Endothelial cell (in vitro differentiated cells): ENCODE data around the gene SNX15. TPM values are rescaled to one million over a fixed set of nuclear protein-coding genes. Genes with fewer than 3 reads are reported as not detected.

Experiments used
- DNase-seq: peaks from one replicate; pipeline ENCODE4 v3.0.0; 2021; ENCODE audit warnings: low spot score
- H3K27ac Mint-ChIP-seq: one replicate; pipeline ENCODE4 v1.8.0; 2021; ENCODE audit warnings: mixed read lengths, inconsistent platforms; ENCODE audit not compliant: unreplicated experiment
- H3K27me3 Mint-ChIP-seq: one replicate; pipeline ENCODE4 v1.8.0; 2021; ENCODE audit warnings: mild to moderate bottlenecking, moderate library complexity, mixed read lengths, inconsistent platforms; ENCODE audit not compliant: unreplicated experiment
- H3K36me3 Mint-ChIP-seq: one replicate; pipeline ENCODE4 v1.8.0; 2021; ENCODE audit warnings: mild to moderate bottlenecking, low read depth, mixed read lengths, inconsistent platforms; ENCODE audit not compliant: unreplicated experiment
- H3K4me1 Mint-ChIP-seq: one replicate; pipeline ENCODE4 v1.8.0; 2021; ENCODE audit warnings: mild to moderate bottlenecking, mixed read lengths, inconsistent platforms; ENCODE audit not compliant: unreplicated experiment
- H3K4me3 Mint-ChIP-seq: one replicate; pipeline ENCODE4 v1.8.0; 2021; ENCODE audit warnings: mild to moderate bottlenecking, mixed read lengths, inconsistent platforms; ENCODE audit not compliant: unreplicated experiment
- H3K9me3 Mint-ChIP-seq: one replicate; pipeline ENCODE4 v1.8.0; 2021; ENCODE audit warnings: mixed read lengths, inconsistent platforms; ENCODE audit not compliant: unreplicated experiment
- CTCF ChIP-seq: fragments of 200-600 bp; sonication (generic); IDR thresholded peaks from one replicate; pipeline ENCODE4 v1.5.0; 2021; ENCODE audit warnings: antibody characterized with exemption; ENCODE audit not compliant: unreplicated experiment
- microRNA-seq: library from miRNA; unstranded; fragments of <30 nt; microRNA quantifications from one replicate; pipeline ENCODE4, GENCODE V29; 2020; ENCODE audit not compliant: unreplicated experiment
- total RNA-seq: library from RNA; stranded (reverse); fragmentation: NEBNext Ultra II Directional; extraction: Animal tissue kit (Norgen Biotek cat#: 25700); gene quantifications from one replicate; pipeline ENCODE4 v1.2.1, GENCODE V29; 2021; ENCODE audit not compliant: unreplicated experiment

The SNX15 gene
- total RNA-seq, 1 donor from 2014 or later, result 19.4 TPM

GRCh38 chr11:65086809-65087208 lies 59.6 kb downstream of the SNX15 start:
- peaks cover 16% of the 10 kb centered on the region for H3K4me1 Mint-ChIP-seq
- no peaks in the 10 kb centered on the region for H3K9me3 Mint-ChIP-seq
- TF ChIP-seq CTCF, result no peak
- H3K27me3 Mint-ChIP-seq, result peaks cover 8% of the 10 kb centered on the region
- no peak for DNase-seq
- no peak overlapping the region for H3K27ac Mint-ChIP-seq
- H3K4me3 Mint-ChIP-seq, result no peak overlapping the region
- H3K36me3 Mint-ChIP-seq, result peaks cover 10% of the 10 kb centered on the region

- DNase-seq, result no peak
- H3K4me1 Mint-ChIP-seq, result peaks cover 16% of the 10 kb centered on the region
- H3K9me3 Mint-ChIP-seq, result no peaks in the 10 kb centered on the region
- no peak overlapping the region for H3K4me3 Mint-ChIP-seq
- TF ChIP-seq CTCF, result no peak
- no peak overlapping the region for H3K27ac Mint-ChIP-seq
- peaks cover 8% of the 10 kb centered on the region for H3K27me3 Mint-ChIP-seq
- peaks cover 10% of the 10 kb centered on the region for H3K36me3 Mint-ChIP-seq
Measured at GRCh38 chr11:65087216-65087615, 60.0 kb downstream of the SNX15 start.

- Mint-ChIP-seq H3K9me3 (no peaks in the 10 kb centered on the region), H3K4me3 (no peak overlapping the region), H3K27ac (no peak overlapping the region), H3K4me1 (peaks cover 15% of the 10 kb centered on the region), H3K27me3 (peaks cover 8% of the 10 kb centered on the region), H3K36me3 (peaks cover 10% of the 10 kb centered on the region)
- no peak for DNase-seq
- TF ChIP-seq CTCF, result no peak
Measured at GRCh38 chr11:65087827-65088226, 60.6 kb downstream of the SNX15 start.

GRCh38 chr11:65089621-65090020 lies 62.4 kb downstream of the SNX15 start:
- Mint-ChIP-seq H3K4me1 (peaks cover 6% of the 10 kb centered on the region), H3K27ac (no peak overlapping the region), H3K27me3 (peaks cover 5% of the 10 kb centered on the region), H3K4me3 (no peak overlapping the region), H3K9me3 (no peaks in the 10 kb centered on the region), H3K36me3 (peaks cover 10% of the 10 kb centered on the region)
- DNase-seq, result no peak
- no peak for TF ChIP-seq CTCF

Small RNAs within 50 kb of the gene (microRNA-seq; reads per million reads assigned to microRNA genes)
- gene MIR6879, result 1.7 reads per million, percentile 26 among the genes with 10 or more reads in this experiment

Other genes starting within 250 kb of the SNX15 start
- 322 TPM for gene SF1, start 248.9 kb upstream of the SNX15 start, total RNA-seq
- gene MAP4K2, start 224.2 kb upstream of the SNX15 start, total RNA-seq, result 202 TPM
- gene MEN1, start 216.9 kb upstream of the SNX15 start, total RNA-seq, result 56.3 TPM
- 4.1 TPM for gene CDC42BPG, start 182.8 kb upstream of the SNX15 start, total RNA-seq
- gene EHD1, start 148.8 kb upstream of the SNX15 start, total RNA-seq, result 84.0 TPM
- gene ATG2A, start 110.2 kb upstream of the SNX15 start, total RNA-seq, result 22.4 TPM
- 13.3 TPM for gene PPP2R5B, start 102.8 kb upstream of the SNX15 start, total RNA-seq
- gene GPHA2, start 91.5 kb upstream of the SNX15 start, total RNA-seq, result not detected
- not detected for gene MAJIN, start 55.3 kb upstream of the SNX15 start, total RNA-seq
- gene BATF2, start 30.5 kb upstream of the SNX15 start, total RNA-seq, result not detected
- gene ARL2, start 13.3 kb upstream of the SNX15 start, total RNA-seq, result 66.4 TPM
- 4.8 TPM for gene SAC3D1, start 13.8 kb downstream of the SNX15 start, total RNA-seq
- not detected for gene NAALADL1, start 31.1 kb downstream of the SNX15 start, total RNA-seq
- gene CDCA5, start 56.6 kb downstream of the SNX15 start, total RNA-seq, result 14.8 TPM
- 25.9 TPM for gene ZFPL1, start 56.8 kb downstream of the SNX15 start, total RNA-seq
- gene VPS51, start 68.8 kb downstream of the SNX15 start, total RNA-seq, result 161 TPM
- 35.6 TPM for gene TM7SF2, start 84.4 kb downstream of the SNX15 start, total RNA-seq
- 6.0 TPM for gene ZNHIT2, start 90.3 kb downstream of the SNX15 start, total RNA-seq
- 998 TPM for gene FAU, start 94.7 kb downstream of the SNX15 start, total RNA-seq
- gene MRPL49, start 94.9 kb downstream of the SNX15 start, total RNA-seq, result 40.2 TPM
- 32.2 TPM for gene SYVN1, start 107.1 kb downstream of the SNX15 start, total RNA-seq
- not detected for gene SPDYC, start 142.8 kb downstream of the SNX15 start, total RNA-seq
- gene CAPN1, start 154.5 kb downstream of the SNX15 start, total RNA-seq, result 148 TPM
- gene POLA2, start 234.5 kb downstream of the SNX15 start, total RNA-seq, result 17.9 TPM